ENCODE data around the gene PREX1.

Gene PREX1

DNA sequence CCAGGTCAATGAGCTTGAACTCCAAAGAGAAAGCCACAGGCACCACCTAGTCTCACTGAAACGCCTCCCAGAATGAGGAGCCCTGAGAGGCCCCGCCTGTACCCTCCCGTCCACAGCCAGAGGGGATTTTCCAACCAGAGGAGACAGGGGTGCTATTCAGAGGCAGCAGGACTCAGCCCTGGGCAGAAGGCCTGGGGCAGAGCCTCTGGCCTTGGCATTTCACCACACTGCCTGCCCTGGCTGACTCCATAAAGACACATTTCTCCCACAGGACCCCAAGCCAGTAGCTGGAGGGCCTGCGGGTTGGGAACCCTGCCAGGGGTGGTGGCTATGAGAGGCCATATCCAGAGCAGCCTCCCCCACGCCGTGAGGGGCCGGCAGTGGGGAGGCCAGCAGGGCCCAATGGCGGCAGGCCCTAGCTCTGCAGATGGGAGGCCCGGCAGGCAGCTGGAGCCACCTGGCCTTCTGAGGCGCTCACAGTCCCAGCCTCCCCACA is 159.3 kb downstream of the PREX1 start:
- no peaks in the 10 kb centered on the region for H3K4me1 ChIP-seq (ENCODE audit: control insufficient read depth, insufficient read depth, low read length)
- peaks cover 2% of the 10 kb centered on the region for H3K36me3 ChIP-seq (ENCODE audit: control insufficient read depth, insufficient read depth, low read length)
- H3K9me3 ChIP-seq (ENCODE audit: control insufficient read depth, insufficient read depth, low read length) = no peaks in the 10 kb centered on the region
- no peak overlapping the region for H3K4me3 ChIP-seq (ENCODE audit: low read depth, low read length)
- no peaks in the 10 kb centered on the region for H3K27me3 ChIP-seq (ENCODE audit: control insufficient read depth, insufficient read depth, low read length)
- H3K9ac ChIP-seq (ENCODE audit: low read depth, low read length) = no peak overlapping the region

GRCh38 chr20:48667889-48668413 is 159.8 kb downstream of the PREX1 start:
- Histone ChIP-seq H3K9me3 (ENCODE audit: control insufficient read depth, insufficient read depth, low read length) (no peaks in the 10 kb centered on the region), H3K36me3 (ENCODE audit: control insufficient read depth, insufficient read depth, low read length) (peaks cover 2% of the 10 kb centered on the region), H3K4me3 (ENCODE audit: low read depth, low read length) (no peak overlapping the region), H3K9ac (ENCODE audit: low read depth, low read length) (no peak overlapping the region), H3K27me3 (ENCODE audit: control insufficient read depth, insufficient read depth, low read length) (no peaks in the 10 kb centered on the region), H3K4me1 (ENCODE audit: control insufficient read depth, insufficient read depth, low read length) (no peaks in the 10 kb centered on the region)

DNA sequence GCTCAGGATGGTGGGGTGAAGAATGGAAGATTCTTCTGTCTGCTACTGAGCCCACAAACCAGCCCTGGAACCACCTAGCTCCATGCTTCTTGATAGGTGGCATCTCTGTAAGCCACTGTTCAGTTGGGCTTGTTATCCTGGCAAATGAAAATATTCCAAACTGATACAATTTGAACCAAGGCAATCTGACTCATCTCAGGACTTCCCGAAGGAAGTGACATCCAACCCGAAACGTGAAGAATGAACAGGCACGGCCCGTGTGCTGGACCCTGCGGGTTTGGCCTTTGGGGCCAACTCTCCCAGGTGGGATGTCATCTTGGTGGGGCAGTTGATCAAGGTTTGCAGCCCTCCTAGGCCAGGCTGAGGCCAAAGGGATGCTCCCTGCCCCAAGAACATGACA is 160.3 kb downstream of the PREX1 start:
- Histone ChIP-seq H3K4me1 (ENCODE audit: control insufficient read depth, insufficient read depth, low read length) (no peaks in the 10 kb centered on the region), H3K9ac (ENCODE audit: low read depth, low read length) (no peak overlapping the region), H3K9me3 (ENCODE audit: control insufficient read depth, insufficient read depth, low read length) (no peaks in the 10 kb centered on the region), H3K36me3 (ENCODE audit: control insufficient read depth, insufficient read depth, low read length) (peaks cover 2% of the 10 kb centered on the region), H3K27me3 (ENCODE audit: control insufficient read depth, insufficient read depth, low read length) (no peaks in the 10 kb centered on the region), H3K4me3 (ENCODE audit: low read depth, low read length) (no peak overlapping the region)

GRCh38 chr20:48665785-48666184 is 162.0 kb downstream of the PREX1 start:
- Histone ChIP-seq H3K9me3 (ENCODE audit: control insufficient read depth, insufficient read depth, low read length) (no peaks in the 10 kb centered on the region), H3K4me1 (ENCODE audit: control insufficient read depth, insufficient read depth, low read length) (no peaks in the 10 kb centered on the region), H3K9ac (ENCODE audit: low read depth, low read length) (no peak overlapping the region), H3K4me3 (ENCODE audit: low read depth, low read length) (no peak overlapping the region), H3K36me3 (ENCODE audit: control insufficient read depth, insufficient read depth, low read length) (peaks cover 2% of the 10 kb centered on the region), H3K27me3 (ENCODE audit: control insufficient read depth, insufficient read depth, low read length) (no peaks in the 10 kb centered on the region)

- Histone ChIP-seq H3K9ac (ENCODE audit: low read depth, low read length) (no peak overlapping the region), H3K27me3 (ENCODE audit: control insufficient read depth, insufficient read depth, low read length) (no peaks in the 10 kb centered on the region), H3K36me3 (ENCODE audit: control insufficient read depth, insufficient read depth, low read length) (peaks cover 2% of the 10 kb centered on the region), H3K9me3 (ENCODE audit: control insufficient read depth, insufficient read depth, low read length) (no peaks in the 10 kb centered on the region), H3K4me1 (ENCODE audit: control insufficient read depth, insufficient read depth, low read length) (no peaks in the 10 kb centered on the region), H3K4me3 (ENCODE audit: low read depth, low read length) (no peak overlapping the region)
These were observed 165.1 kb downstream of the PREX1 start for GRCh38 chr20:48662711-48663110.

- Histone ChIP-seq H3K4me3 (ENCODE audit: low read depth, low read length) (no peak overlapping the region), H3K4me1 (ENCODE audit: control insufficient read depth, insufficient read depth, low read length) (no peaks in the 10 kb centered on the region), H3K27me3 (ENCODE audit: control insufficient read depth, insufficient read depth, low read length) (no peaks in the 10 kb centered on the region), H3K9me3 (ENCODE audit: control insufficient read depth, insufficient read depth, low read length) (no peaks in the 10 kb centered on the region), H3K9ac (ENCODE audit: low read depth, low read length) (no peak overlapping the region), H3K36me3 (ENCODE audit: control insufficient read depth, insufficient read depth, low read length) (peaks cover 2% of the 10 kb centered on the region)
These were observed 166.0 kb downstream of the PREX1 start for GRCh38 chr20:48661575-48662455.

- Histone ChIP-seq H3K27me3 (ENCODE audit: control insufficient read depth, insufficient read depth, low read length) (no peaks in the 10 kb centered on the region), H3K4me3 (ENCODE audit: low read depth, low read length) (no peak overlapping the region), H3K9ac (ENCODE audit: low read depth, low read length) (no peak overlapping the region), H3K36me3 (ENCODE audit: control insufficient read depth, insufficient read depth, low read length) (peaks cover 2% of the 10 kb centered on the region), H3K4me1 (ENCODE audit: control insufficient read depth, insufficient read depth, low read length) (no peaks in the 10 kb centered on the region), H3K9me3 (ENCODE audit: control insufficient read depth, insufficient read depth, low read length) (no peaks in the 10 kb centered on the region)
These were observed 167.0 kb downstream of the PREX1 start for GRCh38 chr20:48660788-48661187.

DNA sequence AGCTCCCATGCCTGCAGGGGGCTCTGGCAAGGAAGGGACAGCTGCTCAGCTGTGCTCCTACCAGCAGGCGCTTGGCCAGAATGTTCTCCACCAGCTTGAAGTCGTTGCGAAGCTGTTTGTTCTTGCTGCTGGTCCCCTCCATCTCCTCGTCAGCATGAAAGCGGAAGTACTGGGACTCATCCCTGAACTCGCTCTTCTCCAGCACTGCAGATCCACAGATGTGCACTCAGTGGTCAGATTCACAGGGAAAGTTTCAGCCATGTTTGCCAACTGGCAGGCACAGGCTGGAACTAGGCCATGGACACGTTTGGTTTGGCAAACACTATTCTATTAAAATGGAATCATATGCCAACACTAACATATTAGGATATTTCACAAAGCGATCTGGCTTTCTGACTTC is 167.9 kb downstream of the PREX1 start:
- H3K9me3 ChIP-seq (ENCODE audit: control insufficient read depth, insufficient read depth, low read length) = no peaks in the 10 kb centered on the region
- H3K9ac ChIP-seq (ENCODE audit: low read depth, low read length) = no peak overlapping the region

DNA sequence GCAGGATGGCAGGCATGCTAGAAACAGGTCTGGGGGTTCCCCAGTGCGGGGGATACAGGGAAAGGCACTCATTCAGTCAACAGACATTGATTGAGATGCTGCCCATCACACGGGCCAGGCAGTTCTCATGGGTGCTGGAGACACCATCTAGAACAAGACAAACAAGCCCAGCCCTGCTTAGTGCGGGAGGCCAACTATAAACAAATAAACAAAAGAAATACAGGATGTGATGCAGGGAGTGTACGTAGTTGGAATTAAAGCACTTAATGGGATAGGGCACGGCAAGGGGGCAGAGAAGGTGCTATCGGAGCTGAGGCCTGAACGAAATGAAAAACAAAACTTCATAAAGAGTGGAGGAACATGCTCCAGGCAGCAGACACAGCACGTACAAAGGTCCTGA is 169.3 kb downstream of the PREX1 start:
- Histone ChIP-seq H3K9me3 (ENCODE audit: control insufficient read depth, insufficient read depth, low read length) (no peaks in the 10 kb centered on the region), H3K4me3 (ENCODE audit: low read depth, low read length) (no peak overlapping the region), H3K36me3 (ENCODE audit: control insufficient read depth, insufficient read depth, low read length) (no peaks in the 10 kb centered on the region), H3K4me1 (ENCODE audit: control insufficient read depth, insufficient read depth, low read length) (no peaks in the 10 kb centered on the region), H3K27me3 (ENCODE audit: control insufficient read depth, insufficient read depth, low read length) (no peaks in the 10 kb centered on the region), H3K9ac (ENCODE audit: low read depth, low read length) (no peak overlapping the region)

More for the DNA sequence above, 167.9 kb downstream of the PREX1 start:
- Histone ChIP-seq H3K4me1 (ENCODE audit: control insufficient read depth, insufficient read depth, low read length) (no peaks in the 10 kb centered on the region), H3K27me3 (ENCODE audit: control insufficient read depth, insufficient read depth, low read length) (no peaks in the 10 kb centered on the region), H3K36me3 (ENCODE audit: control insufficient read depth, insufficient read depth, low read length) (no peaks in the 10 kb centered on the region), H3K4me3 (ENCODE audit: low read depth, low read length) (no peak overlapping the region)

- no peak overlapping the region for H3K4me3 ChIP-seq (ENCODE audit: low read depth, low read length)
- no peaks in the 10 kb centered on the region for H3K4me1 ChIP-seq (ENCODE audit: control insufficient read depth, insufficient read depth, low read length)
- H3K27me3 ChIP-seq (ENCODE audit: control insufficient read depth, insufficient read depth, low read length) = no peaks in the 10 kb centered on the region
- no peaks in the 10 kb centered on the region for H3K9me3 ChIP-seq (ENCODE audit: control insufficient read depth, insufficient read depth, low read length)
- H3K36me3 ChIP-seq (ENCODE audit: control insufficient read depth, insufficient read depth, low read length) = no peaks in the 10 kb centered on the region
- peak overlapping the region; percentile 18 for H3K9ac ChIP-seq (ENCODE audit: low read depth, low read length)
These were observed 169.7 kb downstream of the PREX1 start for GRCh38 chr20:48658198-48658476.

- Histone ChIP-seq H3K4me3 (ENCODE audit: low read depth, low read length) (no peak overlapping the region), H3K4me1 (ENCODE audit: control insufficient read depth, insufficient read depth, low read length) (no peaks in the 10 kb centered on the region), H3K27me3 (ENCODE audit: control insufficient read depth, insufficient read depth, low read length) (no peaks in the 10 kb centered on the region), H3K9ac (ENCODE audit: low read depth, low read length) (no peak overlapping the region), H3K36me3 (ENCODE audit: control insufficient read depth, insufficient read depth, low read length) (no peaks in the 10 kb centered on the region), H3K9me3 (ENCODE audit: control insufficient read depth, insufficient read depth, low read length) (no peaks in the 10 kb centered on the region)
These were observed 170.2 kb downstream of the PREX1 start for GRCh38 chr20:48657426-48658197.
